Keratinocyte (primary cell): Measurements from ENCODE around the gene RAB3A. TPM values are rescaled to one million over a fixed set of nuclear protein-coding genes. Genes with fewer than 3 reads are reported as not detected.

Experiments used
- DNase-seq: peaks from one replicate; pipeline ENCODE4 v3.0.0-alpha.2; 2011; ENCODE audit warnings: low read depth, missing footprints, low spot score
- FAIRE-seq: peaks from 2 replicates; lab custom pipeline; 2011; peaks lifted over from hg19 to GRCh38; lab: Jason Lieb, UNC
- H2AFZ ChIP-seq: 2 replicates; pipeline ENCODE4 v1.6.0; 2012; ENCODE audit warnings: low read length, control low read depth, inconsistent platforms; ENCODE audit not compliant: control insufficient read depth
- H3K27ac ChIP-seq: 2 replicates; pipeline ENCODE4 v1.5.1; 2011; ENCODE audit warnings: low read length; ENCODE audit not compliant: control insufficient read depth, insufficient read depth
- H3K27me3 ChIP-seq: 3 replicates; pipeline ENCODE4 v1.6.0; 2011; ENCODE audit warnings: low read length; ENCODE audit not compliant: control insufficient read depth, insufficient read depth; ENCODE audit errors: extremely low read depth
- H3K36me3 ChIP-seq, 2 experiments: 2 replicates in 1 of 2; 3 replicates in 1 of 2; pipeline ENCODE4 v1.5.1; 2011; ENCODE audit warnings: low read length in 2 of 2, mild to moderate bottlenecking in 1 of 2; ENCODE audit not compliant: control insufficient read depth in 2 of 2, insufficient read depth in 2 of 2; ENCODE audit errors: extremely low read depth in 1 of 2
- H3K4me1 ChIP-seq: 3 replicates; pipeline ENCODE4 v1.5.1; 2011; ENCODE audit warnings: low read length; ENCODE audit not compliant: control insufficient read depth, insufficient read depth; ENCODE audit errors: extremely low read depth
- H3K4me2 ChIP-seq: 3 replicates; pipeline ENCODE4 v1.6.0; 2011; ENCODE audit warnings: low read depth, low read length; ENCODE audit not compliant: control insufficient read depth, insufficient read depth; ENCODE audit errors: extremely low read depth
- H3K4me3 ChIP-seq, 3 experiments: fragments of 200-600 bp in 1 of 3; sonication (generic) in 1 of 3; 2 replicates in 2 of 3; 3 replicates in 1 of 3; pipeline ENCODE4 v1.5.1; 2011 to 2016; ENCODE audit warnings: low read length in 3 of 3, mild to moderate bottlenecking in 3 of 3, control low read depth in 2 of 3, inconsistent platforms in 1 of 3, low read depth in 1 of 3, mixed read lengths in 1 of 3, mixed run types in 1 of 3, moderate library complexity in 1 of 3; ENCODE audit not compliant: control insufficient read depth in 2 of 3, insufficient read depth in 2 of 3; ENCODE audit errors: extremely low read depth in 1 of 3
- H3K79me2 ChIP-seq: 2 replicates; pipeline ENCODE4 v1.6.0; 2012; ENCODE audit warnings: low read length; ENCODE audit not compliant: control insufficient read depth, insufficient read depth
- H3K9ac ChIP-seq: 3 replicates; pipeline ENCODE4 v1.6.0; 2011; ENCODE audit warnings: low read length; ENCODE audit not compliant: control insufficient read depth, insufficient read depth; ENCODE audit errors: extremely low read depth
- H3K9me1 ChIP-seq: 3 replicates; pipeline ENCODE4 v1.6.0; 2011; ENCODE audit warnings: low read length; ENCODE audit not compliant: control insufficient read depth, insufficient read depth; ENCODE audit errors: extremely low read depth
- H3K9me3 ChIP-seq: 2 replicates; pipeline ENCODE4 v1.5.1; 2012; ENCODE audit warnings: low read depth, low read length; ENCODE audit not compliant: control insufficient read depth
- H4K20me1 ChIP-seq: 3 replicates; pipeline ENCODE4 v1.6.0; 2011; ENCODE audit warnings: low read length; ENCODE audit not compliant: control insufficient read depth, insufficient read depth; ENCODE audit errors: extremely low read depth
- EZH2 ChIP-seq: IDR thresholded peaks from one replicate; pipeline ENCODE4 v1.6.1; 2012; ENCODE audit warnings: inconsistent platforms, mild to moderate bottlenecking, low read length, moderate library complexity
- dilution Hi-C: fragments of 300-500 bp; cut with MboI; formaldehyde crosslinking; loops from one replicate; pipeline ENCODE4 v1.7.0; 2020; ENCODE audit warnings: low sequenced_read_pairs; ENCODE audit not compliant: extremely low pct_ligation_motif_present
- polyA plus RNA-seq, 5 experiments: library from polyadenylated mRNA; depleted of rRNA in 3 of 5; stranded (reverse) in 3 of 5; stranded (forward) in 1 of 5; unstranded in 1 of 5; fragments of >200 nt; gene quantifications; 1 replicate in 1 of 5; 2 replicates in 3 of 5; 3 replicates in 1 of 5; pipeline versions ENCODE4 v1.2.1 to v1.2.3, GENCODE V29; 2011 to 2012; ENCODE audit warnings: missing spikeins in 2 of 5, low read depth in 1 of 5, low replicate concordance in 1 of 5
- TF ChIP-seq, protein P1 (sequence below), 3 experiments: IDR thresholded peaks in 1 of 3; conservative IDR thresholded peaks in 1 of 3; optimal IDR thresholded peaks in 1 of 3; 2 replicates in 2 of 3; 3 replicates in 1 of 3; pipeline versions ENCODE3 to v1.5.1; 2011; ENCODE audit warnings: low read length in 3 of 3, mild to moderate bottlenecking in 3 of 3, moderate library complexity in 2 of 3, control low read depth in 1 of 3, inconsistent platforms in 1 of 3; ENCODE audit not compliant: insufficient read depth in 2 of 3; ENCODE audit errors: extremely low read depth in 1 of 3

RAB3A gene
- polyA plus RNA-seq, 1 donor (not counting 4 experiments of a cell fraction or from before 2014, with no cell fraction given) = 0.56 TPM

- dilution Hi-C loops = no loop called here
Observed at GRCh38 chr19:18202397-18202777, 1.5 kb downstream of the RAB3A start.

DNA sequence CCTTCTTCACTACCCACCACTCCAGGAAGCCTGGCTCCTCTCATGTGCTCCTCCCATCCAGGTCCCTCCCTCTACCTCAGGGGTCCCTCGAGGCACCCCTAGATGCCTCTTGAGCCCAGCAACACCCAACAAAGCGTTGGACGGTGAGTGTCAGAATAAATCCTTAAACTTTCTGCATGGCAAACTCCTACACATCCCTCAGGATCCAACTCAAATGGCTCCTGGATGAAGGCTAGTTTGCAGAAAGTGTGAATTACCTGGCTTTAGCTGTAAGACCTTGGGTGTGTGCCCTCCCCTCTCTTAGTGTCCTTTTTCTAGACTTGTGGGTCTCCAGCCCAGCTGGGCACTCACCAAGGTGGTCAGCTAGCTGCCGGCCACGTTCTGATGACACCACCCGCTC lies 5.5 kb downstream of the RAB3A start:
- no peak for DNase-seq
- Histone ChIP-seq H3K4me1 (peaks cover 17% of the 10 kb centered on the region), H3K4me3 (no peak overlapping the region), H3K27ac (no peak overlapping the region), H3K9me3 (no peaks in the 10 kb centered on the region), H4K20me1 (no peaks in the 10 kb centered on the region), H3K9ac (no peak overlapping the region), H3K9me1 (peaks cover 4% of the 10 kb centered on the region), H2AFZ (no peak overlapping the region), H3K27me3 (peaks cover 2% of the 10 kb centered on the region), H3K79me2 (peaks cover 6% of the 10 kb centered on the region), H3K36me3 (peaks cover 4 to 9% of the 10 kb centered on the region in 2 experiments), H3K4me2 (no peak overlapping the region)
- dilution Hi-C loops = no loop called here
- no peak for FAIRE-seq
- TF ChIP-seq, protein P1, sequence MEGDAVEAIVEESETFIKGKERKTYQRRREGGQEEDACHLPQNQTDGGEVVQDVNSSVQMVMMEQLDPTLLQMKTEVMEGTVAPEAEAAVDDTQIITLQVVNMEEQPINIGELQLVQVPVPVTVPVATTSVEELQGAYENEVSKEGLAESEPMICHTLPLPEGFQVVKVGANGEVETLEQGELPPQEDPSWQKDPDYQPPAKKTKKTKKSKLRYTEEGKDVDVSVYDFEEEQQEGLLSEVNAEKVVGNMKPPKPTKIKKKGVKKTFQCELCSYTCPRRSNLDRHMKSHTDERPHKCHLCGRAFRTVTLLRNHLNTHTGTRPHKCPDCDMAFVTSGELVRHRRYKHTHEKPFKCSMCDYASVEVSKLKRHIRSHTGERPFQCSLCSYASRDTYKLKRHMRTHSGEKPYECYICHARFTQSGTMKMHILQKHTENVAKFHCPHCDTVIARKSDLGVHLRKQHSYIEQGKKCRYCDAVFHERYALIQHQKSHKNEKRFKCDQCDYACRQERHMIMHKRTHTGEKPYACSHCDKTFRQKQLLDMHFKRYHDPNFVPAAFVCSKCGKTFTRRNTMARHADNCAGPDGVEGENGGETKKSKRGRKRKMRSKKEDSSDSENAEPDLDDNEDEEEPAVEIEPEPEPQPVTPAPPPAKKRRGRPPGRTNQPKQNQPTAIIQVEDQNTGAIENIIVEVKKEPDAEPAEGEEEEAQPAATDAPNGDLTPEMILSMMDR (optimal IDR thresholded peaks at IDR 0.05 in 1 of 3, IDR thresholded peaks at IDR 0.05 in 1 of 3, conservative IDR thresholded peaks at IDR 0.05 in 1 of 3; ENCODE audit: extremely low read depth in 1 of 3, insufficient read depth in 2 of 3, low read length in 3 of 3) = no peak
- no peak for TF ChIP-seq EZH2

More at GRCh38 chr19:18202397-18202777, 1.5 kb downstream of the RAB3A start:
- Histone ChIP-seq H3K4me1 (peaks cover 20% of the 10 kb centered on the region), H3K9me3 (no peaks in the 10 kb centered on the region), H3K4me2 (no peak overlapping the region), H2AFZ (no peak overlapping the region), H3K9me1 (no peaks in the 10 kb centered on the region), H3K36me3 (no peaks in the 10 kb centered on the region), H3K9ac (no peak overlapping the region), H3K79me2 (no peaks in the 10 kb centered on the region), H4K20me1 (no peaks in the 10 kb centered on the region), H3K27me3 (peaks cover 2% of the 10 kb centered on the region), H3K4me3 (no peak overlapping the region), H3K27ac (no peak overlapping the region)
- DNase-seq (no peak), FAIRE-seq (no peak)
- TF ChIP-seq EZH2 = no peak
- TF ChIP-seq, protein P1 (optimal IDR thresholded peaks at IDR 0.05 in 1 of 3, IDR thresholded peaks at IDR 0.05 in 1 of 3, conservative IDR thresholded peaks at IDR 0.05 in 1 of 3; ENCODE audit: extremely low read depth in 1 of 3, insufficient read depth in 2 of 3, low read length in 3 of 3) = no peak
